GM19099 (cell line): ENCODE measurements around the gene ATOH8.

Experiments used
- POLR2A ChIP-seq: IDR thresholded peaks from 3 replicates; pipeline ENCODE4 v1.6.1; 2011; ENCODE audit warnings: low read depth; ENCODE audit not compliant: insufficient read length; ENCODE audit errors: extremely low read depth

Gene ATOH8

GRCh38 chr2:85767803-85768665 lies 14.2 kb downstream of the ATOH8 start:
- TF ChIP-seq POLR2A: no peak

GRCh38 chr2:85768713-85769112 lies 14.9 kb downstream of the ATOH8 start:
- no peak for TF ChIP-seq POLR2A

DNA sequence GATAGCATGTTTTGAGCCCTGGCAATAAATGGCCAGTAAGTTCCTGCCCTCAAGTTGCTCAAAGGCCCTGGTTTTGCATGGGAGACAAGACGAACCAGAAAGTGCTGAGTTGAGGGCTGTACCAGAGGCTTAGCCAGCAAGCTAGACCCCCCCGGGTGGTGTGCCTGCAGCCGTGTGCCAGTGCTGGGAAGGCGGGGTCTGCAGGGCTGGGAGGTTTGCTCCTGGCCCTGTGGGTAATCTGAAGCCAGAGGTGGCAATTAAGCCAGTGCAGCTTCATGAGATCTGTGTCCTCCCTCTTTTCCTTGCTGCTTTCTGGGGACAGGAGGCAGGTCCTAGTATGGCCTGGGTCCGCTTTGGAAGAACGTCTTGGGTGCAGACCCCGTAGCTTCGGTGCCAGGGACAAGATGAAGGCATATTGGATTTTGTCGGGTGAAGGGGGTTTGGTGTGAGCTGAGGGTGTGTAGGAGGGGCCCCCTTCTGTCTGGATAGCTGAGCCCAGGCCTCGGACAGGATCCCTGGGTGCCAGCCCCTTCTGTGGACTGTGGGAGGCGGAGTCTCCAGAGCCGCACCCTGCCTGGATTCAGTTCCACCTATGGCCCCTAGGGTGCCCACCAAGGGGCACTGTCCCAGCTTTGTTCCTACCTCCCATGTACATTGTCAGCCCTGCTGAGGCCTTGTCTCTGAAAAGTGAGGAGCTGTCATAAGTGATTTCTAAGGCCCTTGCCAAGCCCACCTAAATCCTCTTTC lies 15.6 kb downstream of the ATOH8 start:
- no peak for TF ChIP-seq POLR2A

DNA sequence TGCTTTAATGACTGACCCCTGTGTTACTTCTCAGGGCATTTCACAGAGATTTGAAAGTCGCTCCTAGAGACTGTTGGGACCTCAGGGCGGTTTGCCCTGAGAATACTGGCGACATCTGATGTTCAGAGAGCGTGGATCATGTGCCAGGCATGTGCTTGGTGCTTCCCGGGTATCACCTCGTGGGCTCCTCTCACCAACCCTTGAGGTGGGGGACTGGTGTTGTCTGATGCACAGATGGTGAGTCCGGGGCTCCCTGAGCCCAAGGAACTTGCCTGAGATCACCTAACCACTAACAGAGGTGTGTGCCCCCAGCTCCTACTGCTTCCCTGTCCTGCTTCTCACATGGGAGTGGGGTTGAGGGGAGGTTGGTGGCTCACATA lies 16.2 kb downstream of the ATOH8 start:
- no peak for TF ChIP-seq POLR2A

- no peak for TF ChIP-seq POLR2A
These were observed 16.6 kb downstream of the ATOH8 start for GRCh38 chr2:85770369-85770768.

DNA sequence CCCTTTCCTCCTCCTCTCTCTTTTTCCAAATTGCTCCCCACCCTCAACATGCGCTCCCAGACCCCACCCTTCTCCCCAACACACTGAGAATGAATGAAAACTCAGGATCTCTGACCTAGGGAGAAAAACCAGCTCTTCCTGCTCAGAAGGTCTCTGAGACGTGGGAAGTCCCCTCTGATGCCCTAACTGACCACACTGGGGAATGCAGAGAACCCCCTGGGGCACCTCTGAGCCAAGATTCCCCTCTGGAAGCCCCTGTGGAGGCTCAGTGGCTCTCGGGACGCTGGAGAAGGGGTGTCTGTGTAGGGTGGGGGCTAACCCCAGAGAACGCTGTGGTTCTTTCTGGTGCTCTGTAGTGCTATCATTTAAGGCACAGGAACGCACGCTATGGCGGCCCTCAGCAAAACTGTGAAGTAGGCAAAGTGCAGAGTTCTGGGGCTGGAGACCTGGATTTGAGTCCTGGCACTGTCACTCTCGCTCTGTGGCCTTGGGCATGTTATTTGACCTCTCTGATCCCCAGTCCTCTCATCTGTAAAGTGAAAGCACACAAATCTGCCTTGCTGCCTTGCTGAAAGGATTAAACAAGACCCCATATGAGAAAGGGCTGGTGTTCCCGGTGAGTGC lies 17.1 kb downstream of the ATOH8 start:
- TF ChIP-seq POLR2A: no peak

DNA sequence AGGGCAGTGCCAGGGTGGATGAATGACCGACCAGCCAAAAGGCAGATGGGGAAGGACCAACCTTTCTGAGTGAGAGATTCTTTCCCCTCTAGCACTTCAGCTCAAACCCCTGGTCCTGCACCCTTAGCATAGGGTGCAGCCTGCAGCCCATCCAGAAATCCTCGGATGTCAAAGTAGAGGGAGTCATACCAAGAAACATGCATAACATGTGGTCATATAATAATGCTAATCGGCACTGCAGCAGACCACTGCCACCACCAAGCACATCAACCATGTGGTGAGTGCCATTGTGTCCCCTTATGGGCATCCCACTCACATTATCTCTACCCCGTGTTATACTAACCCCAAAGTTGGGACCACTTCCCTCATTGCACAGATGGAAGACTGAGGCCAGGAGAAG lies 17.7 kb downstream of the ATOH8 start:
- TF ChIP-seq POLR2A: no peak

- no peak for TF ChIP-seq POLR2A
These were observed 18.4 kb downstream of the ATOH8 start for GRCh38 chr2:85772019-85772745.

DNA sequence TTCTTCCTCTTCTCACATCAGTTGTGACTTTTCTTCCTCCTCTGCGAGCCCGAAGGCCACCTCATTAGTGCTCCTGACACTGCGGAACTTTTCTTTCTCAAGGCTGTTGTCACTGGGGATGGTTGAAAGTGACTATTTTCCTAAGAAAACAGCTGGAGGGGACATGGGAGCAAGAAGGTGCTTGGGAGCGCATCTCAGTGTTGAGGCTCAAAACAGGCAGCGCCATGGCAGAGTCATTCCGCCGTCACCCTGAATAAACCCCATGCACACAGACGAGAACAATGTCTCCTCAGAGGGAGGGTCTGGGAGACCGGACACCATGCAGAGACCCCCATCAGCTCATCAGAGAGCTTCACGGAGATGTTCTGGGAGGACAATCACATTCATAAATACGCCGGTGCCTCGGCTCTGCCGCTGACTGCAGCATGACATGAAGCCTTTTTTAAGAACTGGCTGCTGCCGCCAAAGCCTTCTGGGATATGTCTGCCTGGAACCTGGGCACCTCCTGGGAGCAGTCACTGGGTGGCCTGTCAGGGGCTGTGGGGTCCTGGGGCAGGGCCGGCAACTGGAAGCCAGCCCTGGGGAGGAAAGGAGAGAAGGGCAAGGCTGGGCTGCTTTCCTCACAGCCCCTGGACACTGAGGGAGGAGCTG lies 19.2 kb downstream of the ATOH8 start:
- no peak for TF ChIP-seq POLR2A

GRCh38 chr2:85773692-85774091 lies 19.9 kb downstream of the ATOH8 start:
- TF ChIP-seq POLR2A: no peak

GRCh38 chr2:85774126-85774978 lies 20.6 kb downstream of the ATOH8 start:
- TF ChIP-seq POLR2A: no peak

DNA sequence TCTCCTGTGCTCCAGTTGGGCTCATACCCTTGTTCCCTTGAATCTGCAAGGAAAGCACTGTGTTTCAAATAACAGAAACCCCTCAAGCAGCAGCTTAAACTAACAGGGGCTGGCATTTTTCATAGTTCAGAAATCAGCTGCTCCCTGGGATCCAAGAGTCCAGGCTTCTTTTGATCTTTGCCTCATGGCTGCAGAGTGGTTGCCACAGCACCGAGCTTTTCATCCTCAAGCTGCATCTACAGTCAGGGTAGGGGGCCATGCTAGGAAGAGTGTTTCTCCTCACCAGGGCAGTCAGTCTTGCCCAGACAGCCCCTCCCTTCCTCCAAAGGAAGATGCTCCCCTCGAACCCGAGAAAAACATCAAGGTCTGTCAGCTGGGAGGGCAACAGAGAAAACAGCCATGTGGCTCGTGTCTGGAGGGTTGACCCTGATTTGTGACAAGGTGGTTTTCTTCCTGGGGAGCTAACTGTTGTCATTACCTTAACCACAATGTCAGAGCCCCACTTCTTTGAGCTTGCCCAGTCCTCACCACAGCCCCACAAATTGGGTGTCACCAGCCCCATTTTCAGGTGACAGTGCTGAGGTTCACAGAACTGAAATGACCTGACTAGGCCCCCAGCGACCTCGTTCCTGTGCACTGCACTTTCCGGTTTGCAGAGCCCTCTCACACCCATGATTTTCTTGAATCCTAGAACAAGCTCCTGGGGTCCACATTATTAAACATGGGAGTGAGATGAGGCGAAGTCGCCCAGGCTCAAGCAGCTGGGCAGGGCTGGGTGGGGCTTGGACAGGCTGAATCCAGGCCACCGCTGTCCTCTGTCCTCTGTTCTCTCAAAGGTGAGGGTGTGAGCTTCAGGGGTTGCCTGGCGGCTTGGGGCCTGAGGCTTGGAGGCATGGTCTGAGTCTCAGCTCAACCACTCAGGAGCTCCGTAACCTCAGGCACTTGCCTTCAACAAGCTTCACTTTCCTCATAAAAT lies 21.9 kb downstream of the ATOH8 start:
- no peak for TF ChIP-seq POLR2A

- TF ChIP-seq POLR2A: no peak
These were observed 22.9 kb downstream of the ATOH8 start for GRCh38 chr2:85776672-85777071.
